ENCODE data around the gene FOXE3.
"Not testable (repeated sequence)": the region's sequence is repeated elsewhere in the genome, so short reads cannot be mapped to it uniquely, and the experiment has no call there.

Gene FOXE3

GRCh38 chr1:47452426-47452825 is 36.3 kb downstream of the FOXE3 start:
- DNase-seq = no peak

GRCh38 chr1:47453910-47454309 is 37.8 kb downstream of the FOXE3 start:
- DNase-seq = not testable (repeated sequence)

- DNase-seq = no peak
Observed at GRCh38 chr1:47456250-47456649, 40.2 kb downstream of the FOXE3 start.

GRCh38 chr1:47457547-47457946 is 41.5 kb downstream of the FOXE3 start:
- DNase-seq = not testable (repeated sequence)

GRCh38 chr1:47459253-47459788 is 43.2 kb downstream of the FOXE3 start:
- no peak for DNase-seq

GRCh38 chr1:47460040-47460439 is 44.0 kb downstream of the FOXE3 start:
- no peak for DNase-seq

GRCh38 chr1:47460456-47460855 is 44.4 kb downstream of the FOXE3 start:
- no peak for DNase-seq

- DNase-seq = no peak
Observed at GRCh38 chr1:47465605-47466004, 49.5 kb downstream of the FOXE3 start.
